ENCODE results near the gene SIL1. TPM values are rescaled to one million over a fixed set of nuclear protein-coding genes. Genes with fewer than 3 reads are reported as not detected.

Gene SIL1
- total RNA-seq, 1 donor from 2014 or later: 29.9 TPM

DNA sequence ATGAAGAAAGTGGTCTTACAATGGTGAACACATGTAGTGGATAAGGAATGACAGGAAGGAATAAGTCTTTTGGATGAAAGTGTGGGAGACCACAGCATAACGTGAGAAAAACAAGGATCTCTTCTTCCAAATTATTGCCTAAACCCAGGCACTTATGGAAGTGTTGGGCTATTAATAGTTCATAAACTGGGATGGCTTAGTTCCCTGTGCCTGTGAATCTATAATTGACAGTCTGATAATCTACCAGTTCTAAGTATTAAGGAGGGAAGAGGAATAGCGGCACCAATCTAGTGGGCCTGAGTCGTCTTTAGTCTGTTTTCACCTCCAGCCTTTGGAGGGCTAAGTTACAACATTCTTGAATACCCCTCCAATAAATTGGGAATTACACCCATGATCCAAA is 283.8 kb downstream of the SIL1 start:
- TF ChIP-seq, protein P1, sequence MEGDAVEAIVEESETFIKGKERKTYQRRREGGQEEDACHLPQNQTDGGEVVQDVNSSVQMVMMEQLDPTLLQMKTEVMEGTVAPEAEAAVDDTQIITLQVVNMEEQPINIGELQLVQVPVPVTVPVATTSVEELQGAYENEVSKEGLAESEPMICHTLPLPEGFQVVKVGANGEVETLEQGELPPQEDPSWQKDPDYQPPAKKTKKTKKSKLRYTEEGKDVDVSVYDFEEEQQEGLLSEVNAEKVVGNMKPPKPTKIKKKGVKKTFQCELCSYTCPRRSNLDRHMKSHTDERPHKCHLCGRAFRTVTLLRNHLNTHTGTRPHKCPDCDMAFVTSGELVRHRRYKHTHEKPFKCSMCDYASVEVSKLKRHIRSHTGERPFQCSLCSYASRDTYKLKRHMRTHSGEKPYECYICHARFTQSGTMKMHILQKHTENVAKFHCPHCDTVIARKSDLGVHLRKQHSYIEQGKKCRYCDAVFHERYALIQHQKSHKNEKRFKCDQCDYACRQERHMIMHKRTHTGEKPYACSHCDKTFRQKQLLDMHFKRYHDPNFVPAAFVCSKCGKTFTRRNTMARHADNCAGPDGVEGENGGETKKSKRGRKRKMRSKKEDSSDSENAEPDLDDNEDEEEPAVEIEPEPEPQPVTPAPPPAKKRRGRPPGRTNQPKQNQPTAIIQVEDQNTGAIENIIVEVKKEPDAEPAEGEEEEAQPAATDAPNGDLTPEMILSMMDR (IDR thresholded peaks at IDR 0.05; ENCODE audit: insufficient read depth, low read length, poor library complexity, severe bottlenecking): no peak
- no peak for DNase-seq (ENCODE audit: low read depth)
- Histone ChIP-seq H3K4me3 (ENCODE audit: low read depth, low read length) (no peak overlapping the region), H3K27me3 (ENCODE audit: control insufficient read depth, insufficient read depth, low read length) (no peaks in the 10 kb centered on the region), H3K36me3 (ENCODE audit: control insufficient read depth, insufficient read depth, low read length) (no peaks in the 10 kb centered on the region)

DNA sequence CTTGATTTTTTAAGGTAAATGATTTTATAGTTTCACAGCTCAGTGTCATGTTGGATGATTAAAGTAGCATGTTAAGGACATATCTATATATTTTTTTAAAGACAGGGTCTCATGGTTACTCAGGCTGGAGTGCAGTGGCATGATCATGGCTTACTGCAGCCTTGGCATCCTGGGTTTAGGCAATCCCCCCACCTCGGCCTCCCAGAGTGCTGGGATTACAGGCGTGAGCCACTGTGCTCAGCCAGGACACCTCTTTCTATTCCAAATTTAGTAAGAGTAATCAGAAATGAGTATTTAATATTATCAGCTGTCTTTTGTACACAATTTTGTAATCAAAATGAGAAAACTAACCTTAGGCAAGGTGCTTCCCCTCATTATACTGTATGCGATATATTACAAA is 284.4 kb downstream of the SIL1 start:
- no peak for DNase-seq (ENCODE audit: low read depth)
- Histone ChIP-seq H3K27me3 (ENCODE audit: control insufficient read depth, insufficient read depth, low read length) (no peaks in the 10 kb centered on the region), H3K36me3 (ENCODE audit: control insufficient read depth, insufficient read depth, low read length) (no peaks in the 10 kb centered on the region), H3K4me3 (ENCODE audit: low read depth, low read length) (no peak overlapping the region)
- TF ChIP-seq, protein P1 (IDR thresholded peaks at IDR 0.05; ENCODE audit: insufficient read depth, low read length, poor library complexity, severe bottlenecking): no peak

DNA sequence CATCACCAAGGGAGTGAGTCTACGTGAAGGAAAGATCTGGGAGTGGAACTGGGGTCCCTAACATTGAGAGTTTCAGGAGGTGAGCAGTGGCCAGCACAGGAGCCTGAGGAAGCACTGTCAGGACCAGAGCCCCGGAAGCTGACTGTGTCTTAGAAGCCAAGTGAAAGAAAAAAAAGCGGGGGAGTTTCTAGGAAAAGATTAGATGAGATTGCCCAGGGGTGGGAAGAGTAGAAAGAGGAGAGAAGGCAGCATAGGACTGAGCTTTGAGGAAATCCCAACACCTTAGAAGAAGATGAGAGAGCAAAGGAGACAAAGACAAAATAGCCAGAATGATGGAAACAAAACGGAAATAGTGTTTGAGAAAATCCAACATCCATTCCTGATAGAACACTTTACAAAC is 286.1 kb downstream of the SIL1 start:
- Histone ChIP-seq H3K27me3 (ENCODE audit: control insufficient read depth, insufficient read depth, low read length) (no peaks in the 10 kb centered on the region), H3K4me3 (ENCODE audit: low read depth, low read length) (no peak overlapping the region), H3K36me3 (ENCODE audit: control insufficient read depth, insufficient read depth, low read length) (no peaks in the 10 kb centered on the region)
- TF ChIP-seq, protein P1 (IDR thresholded peaks at IDR 0.05; ENCODE audit: insufficient read depth, low read length, poor library complexity, severe bottlenecking): no peak
- no peak for DNase-seq (ENCODE audit: low read depth)

DNA sequence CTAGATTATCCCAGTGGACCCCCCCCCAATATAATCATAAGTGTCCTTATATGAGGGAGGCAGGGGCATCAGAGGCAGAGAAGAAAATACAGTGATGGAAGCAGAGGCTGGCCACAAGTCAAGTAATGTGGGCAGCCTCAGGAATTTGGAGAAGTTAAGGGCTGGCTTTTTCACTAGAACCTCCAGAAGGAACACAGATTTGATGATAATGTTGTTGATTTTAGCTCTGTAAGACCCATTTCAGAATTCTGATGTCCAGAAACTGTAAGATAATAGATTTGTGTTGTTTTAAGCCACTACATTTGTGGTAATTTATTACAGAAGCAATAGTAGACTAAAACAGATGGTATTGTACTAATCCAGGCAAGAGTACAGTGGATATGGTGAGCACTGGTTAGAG is 286.7 kb downstream of the SIL1 start:
- Histone ChIP-seq H3K27me3 (ENCODE audit: control insufficient read depth, insufficient read depth, low read length) (no peaks in the 10 kb centered on the region), H3K36me3 (ENCODE audit: control insufficient read depth, insufficient read depth, low read length) (no peaks in the 10 kb centered on the region), H3K4me3 (ENCODE audit: low read depth, low read length) (no peak overlapping the region)
- DNase-seq (ENCODE audit: low read depth): no peak
- TF ChIP-seq, protein P1 (IDR thresholded peaks at IDR 0.05; ENCODE audit: insufficient read depth, low read length, poor library complexity, severe bottlenecking): no peak

DNA sequence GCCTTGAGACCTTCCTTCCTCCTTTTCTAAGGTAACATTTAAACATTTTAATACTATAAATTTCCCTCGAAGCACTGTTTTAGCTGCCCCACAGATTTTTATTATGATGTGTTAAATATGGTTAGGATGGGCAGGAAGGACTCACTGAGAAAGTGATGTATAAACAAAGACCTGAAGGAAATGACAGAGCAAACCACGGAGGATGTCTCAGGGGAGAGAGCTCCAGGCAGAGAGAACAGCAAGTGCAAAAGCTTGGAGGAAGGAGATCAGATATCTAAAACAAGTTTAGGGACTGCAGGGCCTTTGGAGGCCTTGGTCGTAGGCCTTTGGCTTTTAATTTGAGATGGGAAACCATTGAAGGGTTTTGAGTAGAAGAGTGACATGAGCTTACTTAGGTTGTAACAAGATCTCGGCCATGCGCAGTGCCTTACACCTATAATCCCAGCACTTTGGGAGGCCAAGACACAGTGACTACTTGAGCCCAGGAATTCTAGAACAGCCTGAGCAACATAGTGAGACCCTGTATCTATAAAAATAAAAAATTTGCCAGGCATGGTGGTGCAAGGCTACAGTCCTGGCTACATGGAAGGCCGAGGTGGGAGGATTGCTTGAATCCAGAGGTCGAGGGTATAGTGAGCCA is 287.5 kb downstream of the SIL1 start:
- no peaks in the 10 kb centered on the region for H3K27me3 ChIP-seq (ENCODE audit: control insufficient read depth, insufficient read depth, low read length)
- TF ChIP-seq, protein P1 (IDR thresholded peaks at IDR 0.05; ENCODE audit: insufficient read depth, low read length, poor library complexity, severe bottlenecking): no peak
- H3K36me3 ChIP-seq (ENCODE audit: control insufficient read depth, insufficient read depth, low read length): peaks cover 1% of the 10 kb centered on the region
- DNase-seq (ENCODE audit: low read depth): no peak
- no peak overlapping the region for H3K4me3 ChIP-seq (ENCODE audit: low read depth, low read length)

DNA sequence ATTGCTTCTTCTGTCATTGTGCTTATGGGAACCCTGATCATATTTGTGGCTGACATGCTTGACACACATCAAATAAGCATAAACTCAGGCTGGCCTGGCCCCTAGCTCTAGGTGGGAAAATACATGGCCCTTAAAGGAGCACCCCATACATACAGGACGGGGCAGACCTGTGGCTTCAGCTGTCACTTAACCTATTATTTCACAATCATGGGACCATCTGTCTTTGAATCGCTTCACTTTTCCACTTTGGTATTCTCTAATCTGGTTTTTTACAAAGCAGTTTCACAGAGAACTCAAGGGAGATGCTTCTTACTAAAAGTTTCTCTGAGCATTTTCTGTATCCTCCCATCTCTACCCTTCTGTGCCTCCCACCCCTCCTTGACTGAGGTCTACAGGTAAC is 288.4 kb downstream of the SIL1 start:
- H3K36me3 ChIP-seq (ENCODE audit: control insufficient read depth, insufficient read depth, low read length): peaks cover 1% of the 10 kb centered on the region
- TF ChIP-seq, protein P1 (IDR thresholded peaks at IDR 0.05; ENCODE audit: insufficient read depth, low read length, poor library complexity, severe bottlenecking): no peak

More for the DNA sequence above, 288.4 kb downstream of the SIL1 start:
- no peak for DNase-seq (ENCODE audit: low read depth)
- Histone ChIP-seq H3K27me3 (ENCODE audit: control insufficient read depth, insufficient read depth, low read length) (no peaks in the 10 kb centered on the region), H3K4me3 (ENCODE audit: low read depth, low read length) (no peak overlapping the region)
